Suprapubic skin (tissue), 4 donors: ENCODE measurements around the gene LRRTM2. TPM values are rescaled to one million over a fixed set of nuclear protein-coding genes. Genes with fewer than 3 reads are reported as not detected.
"Not testable (repeated sequence)": the region's sequence is repeated elsewhere in the genome, so short reads cannot be mapped to it uniquely, and the experiment has no call there.

Source experiments
- DNase-seq, 2 donors: peaks; one replicate each; pipeline ENCODE4 v3.0.0-alpha.2; 2019; ENCODE audit warnings: low spot score in 2 of 2
- H3K27ac ChIP-seq: fragments of 200-600 bp; sonication (generic); one replicate; pipeline ENCODE4 v1.5.1; 2019
- H3K27me3 ChIP-seq: fragments of 200-600 bp; sonication (generic); one replicate; pipeline ENCODE4 v1.5.1; 2019
- H3K36me3 ChIP-seq: fragments of 200-600 bp; sonication (generic); one replicate; pipeline ENCODE4 v1.5.1; 2019
- H3K4me1 ChIP-seq: fragments of 200-600 bp; sonication (generic); one replicate; pipeline ENCODE4 v1.5.1; 2019
- H3K4me3 ChIP-seq: fragments of 200-600 bp; sonication (generic); one replicate; pipeline ENCODE4 v1.5.1; 2019; ENCODE audit warnings: mild to moderate bottlenecking
- H3K9me3 ChIP-seq: fragments of 200-600 bp; sonication (generic); one replicate; pipeline ENCODE4 v1.5.1; 2019
- EP300 ChIP-seq: sonication (generic); formaldehyde crosslinking; IDR thresholded peaks from one replicate; pipeline ENCODE4 v1.6.1; 2017; ENCODE audit warnings: antibody characterized with exemption
- POLR2A ChIP-seq, 2 donors: fragments of 450-650 bp; IDR thresholded peaks; one replicate each; pipeline ENCODE4 v1.6.1; 2017; ENCODE audit warnings: antibody characterized with exemption in 2 of 2, mild to moderate bottlenecking in 2 of 2, moderate library complexity in 2 of 2
- POLR2AphosphoS5 ChIP-seq, 3 donors: sonication (generic); formaldehyde crosslinking; IDR thresholded peaks; one replicate each; pipeline ENCODE4 v1.6.1; 2017; ENCODE audit warnings: antibody characterized with exemption in 3 of 3
- WGBS: methylation state at CpG from one replicate; pipeline ENCODE4 v1.1.5; 2018; 5-methylcytosine and 5-hydroxymethylcytosine counted together
- total RNA-seq, 4 donors: library from RNA; depleted of rRNA; stranded (reverse); fragments of >200 nt; gene quantifications; one replicate each; pipeline ENCODE4 v1.1.0, GENCODE V29; 2016
- TF ChIP-seq, protein P1 (sequence below), 2 donors: fragments of 200-600 bp in 1 of 2; fragments of 450-650 bp in 1 of 2; sonication (generic) in 1 of 2; IDR thresholded peaks; one replicate each; pipeline ENCODE4 v1.5.1; 2016 to 2019; ENCODE audit warnings: antibody characterized with exemption in 2 of 2, mild to moderate bottlenecking in 1 of 2, moderate library complexity in 1 of 2

Gene LRRTM2, protein sequence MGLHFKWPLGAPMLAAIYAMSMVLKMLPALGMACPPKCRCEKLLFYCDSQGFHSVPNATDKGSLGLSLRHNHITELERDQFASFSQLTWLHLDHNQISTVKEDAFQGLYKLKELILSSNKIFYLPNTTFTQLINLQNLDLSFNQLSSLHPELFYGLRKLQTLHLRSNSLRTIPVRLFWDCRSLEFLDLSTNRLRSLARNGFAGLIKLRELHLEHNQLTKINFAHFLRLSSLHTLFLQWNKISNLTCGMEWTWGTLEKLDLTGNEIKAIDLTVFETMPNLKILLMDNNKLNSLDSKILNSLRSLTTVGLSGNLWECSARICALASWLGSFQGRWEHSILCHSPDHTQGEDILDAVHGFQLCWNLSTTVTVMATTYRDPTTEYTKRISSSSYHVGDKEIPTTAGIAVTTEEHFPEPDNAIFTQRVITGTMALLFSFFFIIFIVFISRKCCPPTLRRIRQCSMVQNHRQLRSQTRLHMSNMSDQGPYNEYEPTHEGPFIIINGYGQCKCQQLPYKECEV
- total RNA-seq, result under 1 TPM in 3 of 4 donors, not detected in 1; 0.08 to 0.59 (median 0.32) TPM

DNA sequence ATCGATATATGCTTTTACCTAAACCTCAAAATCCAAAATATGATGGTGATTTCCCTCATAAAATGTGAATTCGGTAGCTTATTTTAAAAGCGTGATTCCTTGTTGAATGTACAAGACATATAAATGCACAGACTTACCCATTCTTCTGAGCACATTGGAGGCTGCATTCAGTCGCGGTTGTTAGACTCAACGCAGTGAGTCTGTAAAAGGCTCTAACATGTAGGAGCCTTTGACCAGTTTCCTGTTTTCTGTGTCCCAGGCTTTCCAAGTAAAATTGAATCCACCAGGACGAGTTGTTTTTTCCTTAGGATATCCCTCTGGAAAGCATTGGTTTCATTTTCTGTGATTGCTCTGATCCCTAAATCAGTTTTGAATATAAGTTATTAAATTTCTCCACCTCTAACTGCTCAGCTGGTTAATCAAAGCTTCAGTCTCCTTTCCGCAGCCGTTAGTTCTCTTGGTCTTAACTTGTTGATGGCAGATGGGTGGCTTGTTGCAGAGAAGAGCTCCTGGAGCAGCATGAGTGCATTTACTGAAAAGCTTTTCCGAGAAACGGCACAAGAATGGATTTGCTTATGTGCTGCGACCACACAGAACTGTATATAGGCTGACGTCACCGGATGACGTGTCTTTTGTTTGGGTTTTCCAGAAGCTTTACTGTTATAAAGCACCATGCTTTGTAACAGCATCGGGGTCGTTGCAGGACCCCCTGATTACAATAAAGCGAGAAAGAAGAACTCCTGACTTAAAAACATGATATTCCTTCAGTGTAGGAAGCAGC is at the start of gene LRRTM2:
TSS of gene LRRTM2 (minus strand) at position 565 of the 781 bp plus-strand sequence. CDS start at position 141, 424 bp downstream.
- no peak for DNase-seq
- TF ChIP-seq POLR2AphosphoS5 (IDR thresholded peaks at IDR 0.05) (no peak), POLR2A (IDR thresholded peaks at IDR 0.05) (no peak), EP300 (no peak)
- TF ChIP-seq, protein P1, sequence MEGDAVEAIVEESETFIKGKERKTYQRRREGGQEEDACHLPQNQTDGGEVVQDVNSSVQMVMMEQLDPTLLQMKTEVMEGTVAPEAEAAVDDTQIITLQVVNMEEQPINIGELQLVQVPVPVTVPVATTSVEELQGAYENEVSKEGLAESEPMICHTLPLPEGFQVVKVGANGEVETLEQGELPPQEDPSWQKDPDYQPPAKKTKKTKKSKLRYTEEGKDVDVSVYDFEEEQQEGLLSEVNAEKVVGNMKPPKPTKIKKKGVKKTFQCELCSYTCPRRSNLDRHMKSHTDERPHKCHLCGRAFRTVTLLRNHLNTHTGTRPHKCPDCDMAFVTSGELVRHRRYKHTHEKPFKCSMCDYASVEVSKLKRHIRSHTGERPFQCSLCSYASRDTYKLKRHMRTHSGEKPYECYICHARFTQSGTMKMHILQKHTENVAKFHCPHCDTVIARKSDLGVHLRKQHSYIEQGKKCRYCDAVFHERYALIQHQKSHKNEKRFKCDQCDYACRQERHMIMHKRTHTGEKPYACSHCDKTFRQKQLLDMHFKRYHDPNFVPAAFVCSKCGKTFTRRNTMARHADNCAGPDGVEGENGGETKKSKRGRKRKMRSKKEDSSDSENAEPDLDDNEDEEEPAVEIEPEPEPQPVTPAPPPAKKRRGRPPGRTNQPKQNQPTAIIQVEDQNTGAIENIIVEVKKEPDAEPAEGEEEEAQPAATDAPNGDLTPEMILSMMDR (IDR thresholded peaks at IDR 0.05), result no peak
- Histone ChIP-seq H3K27me3 (no peaks in the 10 kb centered on the region), H3K4me1 (peaks cover 60% of the 10 kb centered on the region), H3K27ac (no peak within 1 kb of the TSS), H3K36me3 (no peaks in the 10 kb centered on the region), H3K4me3 (peak within 1 kb of the TSS; percentile 6), H3K9me3 (no peaks in the 10 kb centered on the region)
- WGBS, result 61% methylated on average over 18 of the region's 18 CpGs

DNA sequence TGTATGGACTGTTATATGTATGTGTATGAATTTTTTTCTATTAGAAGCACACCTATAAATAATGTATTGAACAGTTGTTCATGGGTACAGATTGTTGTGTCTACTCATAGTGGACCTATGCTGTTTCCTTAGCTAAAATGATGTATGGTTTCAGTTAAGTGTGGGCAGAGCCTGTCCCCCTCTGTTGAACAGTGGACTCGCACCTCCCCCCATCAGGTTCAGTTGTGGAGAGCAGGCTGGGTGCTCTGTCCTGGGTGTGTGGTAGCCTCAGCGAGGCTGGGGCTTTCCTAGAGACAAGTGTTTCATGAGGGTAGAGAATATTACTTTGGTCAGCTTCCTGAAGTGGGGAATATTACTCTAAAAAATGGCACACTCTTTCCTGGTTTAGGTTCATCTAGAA is 47.4 kb upstream of the LRRTM2 start:
- 100% methylated on average over 2 of the region's 2 CpGs for WGBS
- Histone ChIP-seq H3K36me3 (peaks cover 55% of the 10 kb centered on the region), H3K4me3 (no peak overlapping the region), H3K27me3 (no peaks in the 10 kb centered on the region), H3K9me3 (no peaks in the 10 kb centered on the region), H3K27ac (no peak overlapping the region), H3K4me1 (no peaks in the 10 kb centered on the region)
- no peak for DNase-seq
- no peak for TF ChIP-seq EP300
- TF ChIP-seq, protein P1 (IDR thresholded peaks at IDR 0.05), result no peak
- TF ChIP-seq POLR2A (IDR thresholded peaks at IDR 0.05), result no peak
- no peak for TF ChIP-seq POLR2AphosphoS5 (IDR thresholded peaks at IDR 0.05)

DNA sequence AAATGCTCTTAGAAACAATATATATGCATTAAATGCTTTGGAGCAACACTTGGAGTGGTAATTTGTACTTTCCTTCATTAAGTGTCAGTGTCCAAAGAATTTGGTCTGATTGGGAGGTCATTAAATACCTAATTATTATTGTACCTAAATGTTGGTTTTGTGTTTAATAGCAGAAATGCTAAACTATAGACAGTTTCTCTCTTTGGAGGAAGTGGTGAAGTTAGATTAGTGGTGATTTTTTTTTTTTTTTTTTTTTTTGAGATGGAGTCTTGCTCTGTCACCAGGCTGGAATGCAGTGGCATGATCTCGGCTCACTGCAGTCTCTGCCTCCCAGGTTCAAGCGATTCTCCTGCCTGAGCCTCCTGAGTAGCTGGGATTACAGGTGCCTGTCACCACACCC is 46.2 kb upstream of the LRRTM2 start:
- not testable (repeated sequence) for H3K4me1 ChIP-seq, H3K27ac ChIP-seq, H3K27me3 ChIP-seq, DNase-seq, H3K9me3 ChIP-seq, H3K4me3 ChIP-seq
- H3K36me3 ChIP-seq, result peaks cover 46% of the 10 kb centered on the region
- 85% methylated on average over 2 of the region's 2 CpGs for WGBS

DNA sequence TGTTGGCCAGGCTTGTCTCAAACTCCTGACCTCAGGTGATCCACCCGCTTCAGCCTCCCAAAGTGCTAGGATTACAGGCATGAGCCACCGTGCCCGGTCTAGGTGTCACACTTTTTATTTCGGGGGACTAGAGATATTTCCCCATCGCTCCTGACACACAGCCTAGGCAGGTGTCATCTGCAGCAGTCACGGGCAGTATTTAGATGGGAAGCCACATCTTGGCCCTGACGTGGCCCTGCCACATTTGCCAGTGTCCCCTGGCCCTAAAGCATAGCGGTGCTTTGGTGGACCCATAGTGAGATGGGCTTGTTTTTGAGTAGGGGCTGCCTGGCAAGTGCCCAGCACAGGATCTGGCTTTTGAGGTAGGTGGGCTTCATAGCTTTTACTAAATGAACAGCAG is 45.0 kb upstream of the LRRTM2 start:
- 97% methylated on average over 8 of the region's 8 CpGs for WGBS
- Histone ChIP-seq H3K27me3 (no peaks in the 10 kb centered on the region), H3K36me3 (peaks cover 40% of the 10 kb centered on the region), H3K9me3 (no peaks in the 10 kb centered on the region), H3K27ac (no peak overlapping the region), H3K4me3 (no peak overlapping the region), H3K4me1 (no peaks in the 10 kb centered on the region)
- no peak for DNase-seq
- no peak for TF ChIP-seq EP300
- TF ChIP-seq, protein P1 (IDR thresholded peaks at IDR 0.05), result no peak

DNA sequence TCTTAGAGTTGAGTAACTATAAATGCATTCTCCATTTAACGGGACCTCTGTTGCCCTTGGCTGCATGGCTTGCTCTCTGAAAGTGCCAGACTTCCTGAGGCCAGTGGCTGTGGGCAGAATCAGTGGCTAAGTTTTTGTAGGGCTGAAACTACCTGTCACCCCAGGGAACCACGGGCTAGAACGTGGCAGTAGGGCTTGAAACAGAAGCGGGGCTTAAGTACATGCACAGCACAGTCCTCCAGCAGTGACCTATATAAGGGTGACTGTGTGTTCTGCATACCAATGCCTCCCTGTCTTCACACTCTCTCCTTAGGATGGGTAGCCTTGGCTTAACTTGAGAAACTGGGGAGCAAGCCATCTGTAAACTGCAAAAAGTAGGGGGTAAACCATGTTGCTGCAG is 43.6 kb upstream of the LRRTM2 start:
- Histone ChIP-seq H3K36me3 (peaks cover 31% of the 10 kb centered on the region), H3K9me3 (no peaks in the 10 kb centered on the region), H3K27me3 (no peaks in the 10 kb centered on the region), H3K4me3 (no peak overlapping the region), H3K27ac (no peak overlapping the region), H3K4me1 (no peaks in the 10 kb centered on the region)
- 81% methylated on average over 4 of the region's 4 CpGs for WGBS
- TF ChIP-seq POLR2A (IDR thresholded peaks at IDR 0.05) (no peak), POLR2AphosphoS5 (IDR thresholded peaks at IDR 0.05) (no peak), EP300 (no peak)
- TF ChIP-seq, protein P1 (IDR thresholded peaks at IDR 0.05), result no peak
- DNase-seq, result no peak
